SW 1271 (cell line): ENCODE data around the gene ETFRF1.

Experiments
- DNase-seq, 2 experiments: peaks; one replicate each; lab custom pipeline; 2025; lab: John Stamatoyannopoulos, UW

The ETFRF1 gene

DNA sequence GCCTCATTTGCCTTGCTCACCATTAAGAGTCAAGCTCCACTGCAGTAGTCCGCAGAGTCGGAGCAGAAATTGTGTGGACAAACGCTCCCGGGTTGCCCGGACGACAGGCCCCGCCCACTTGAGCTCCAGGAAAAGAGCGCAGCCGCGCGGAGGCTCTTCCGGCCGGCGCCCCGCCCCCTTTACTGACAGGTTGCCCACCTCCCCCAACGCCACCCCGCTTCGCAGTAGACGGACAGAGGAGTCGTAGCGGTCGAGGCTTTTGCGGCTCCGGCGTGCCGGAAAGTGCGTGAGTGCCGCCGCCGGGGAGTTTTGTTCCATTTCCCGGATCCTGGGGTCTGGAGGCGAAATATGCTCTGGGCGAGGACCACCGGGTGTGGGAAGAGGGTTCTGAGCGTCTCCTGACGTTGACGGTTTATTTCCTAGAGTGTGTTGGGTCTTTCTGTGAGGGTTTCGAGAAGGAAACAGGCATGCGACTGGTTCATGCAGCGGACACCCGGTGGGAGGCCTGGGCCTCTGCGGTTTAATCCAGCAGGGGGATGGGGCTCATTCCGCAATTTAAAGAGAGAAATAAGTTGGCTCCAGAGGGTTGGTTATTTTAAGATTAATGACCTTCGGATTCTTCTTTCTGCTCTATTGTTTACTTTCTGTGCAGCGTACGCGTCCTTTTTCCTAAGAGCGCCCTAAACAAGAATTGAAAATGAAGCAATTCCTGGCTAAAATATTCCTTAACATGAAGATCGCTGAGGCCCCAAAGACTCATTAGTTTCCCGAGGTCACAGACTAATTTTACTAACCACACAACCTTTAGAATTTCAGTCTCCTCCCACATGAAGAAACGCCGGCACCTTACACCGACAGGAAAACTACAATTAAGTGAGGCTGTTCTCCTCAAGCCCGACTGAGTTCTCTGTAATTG lies at the start of gene ETFRF1, which contains the start of gene DNAI7:
Gene ETFRF1, plus strand, starts transcription at position 182 of the 916 bp plus-strand sequence. CDS start 8,720 bp downstream, outside the sequence.
Gene DNAI7, minus strand, starts transcription at position 105 of the 916 bp plus-strand sequence. Its CDS starts 82 bp downstream, at position 23.
- DNase-seq = peak; percentile 91 to 98

GRCh38 chr12:25146686-25147085 lies 48.4 kb upstream of the ETFRF1 start:
- no peak for DNase-seq

DNA sequence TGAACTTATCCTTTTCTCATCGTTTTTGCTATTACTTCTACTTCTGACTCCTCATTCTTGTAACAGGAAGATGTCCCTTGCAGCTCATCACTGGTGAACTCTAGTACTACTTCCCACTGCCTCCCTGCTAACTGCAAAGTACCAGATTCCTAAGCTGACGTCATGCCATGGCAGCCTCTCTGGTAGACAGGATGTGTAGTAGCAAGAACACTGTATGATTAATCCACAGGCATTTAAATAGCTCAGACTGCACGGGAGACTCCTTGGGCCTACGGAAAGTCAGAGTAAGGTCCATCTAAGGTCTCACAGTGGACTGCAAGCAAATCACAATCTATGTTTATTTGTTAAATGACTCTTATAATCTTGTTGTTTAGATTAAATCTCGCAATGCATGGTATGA lies 43.6 kb upstream of the ETFRF1 start:
- DNase-seq = peak; percentile 76 to 83

DNA sequence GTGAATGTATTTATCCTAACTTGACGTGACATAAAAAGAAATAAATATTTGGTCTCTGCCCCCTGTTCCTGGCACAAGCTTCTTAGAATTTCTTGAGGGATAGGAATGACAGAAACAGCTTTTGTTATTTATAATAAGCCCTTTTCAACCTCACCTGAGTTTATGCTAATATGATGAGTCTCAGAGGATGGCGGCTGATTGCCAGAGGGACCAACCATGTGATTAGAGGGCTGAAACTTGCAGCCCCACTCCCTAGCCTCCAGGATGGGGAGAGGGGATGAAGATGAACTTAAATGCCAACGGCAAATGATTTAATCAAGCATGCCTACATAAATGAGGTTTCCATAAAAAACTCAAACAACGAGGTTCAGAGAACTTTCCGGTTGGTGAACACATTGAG lies 43.0 kb upstream of the ETFRF1 start:
- DNase-seq = no peak

GRCh38 chr12:25155022-25155576 lies 39.9 kb upstream of the ETFRF1 start:
- peak; percentile 7 to 31 for DNase-seq

DNA sequence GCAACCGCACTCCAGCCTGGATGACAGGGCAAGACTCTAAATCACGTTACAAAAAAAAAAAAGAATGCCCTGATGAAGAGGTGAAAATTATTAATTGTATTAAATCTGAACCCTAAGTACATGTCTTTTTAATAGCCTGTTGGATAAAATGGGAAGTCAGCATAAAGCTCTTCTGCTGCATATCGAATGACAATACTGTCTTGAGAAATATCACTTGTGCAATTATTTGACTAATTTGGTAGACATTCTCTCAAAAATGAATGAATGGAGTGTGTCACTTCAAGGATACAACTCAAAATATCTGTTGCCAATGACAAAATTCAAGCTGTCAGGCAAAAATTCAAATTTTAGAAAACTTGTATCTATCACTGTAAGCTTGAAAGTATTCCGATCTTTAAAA lies 39.0 kb upstream of the ETFRF1 start:
- no peak for DNase-seq

DNA sequence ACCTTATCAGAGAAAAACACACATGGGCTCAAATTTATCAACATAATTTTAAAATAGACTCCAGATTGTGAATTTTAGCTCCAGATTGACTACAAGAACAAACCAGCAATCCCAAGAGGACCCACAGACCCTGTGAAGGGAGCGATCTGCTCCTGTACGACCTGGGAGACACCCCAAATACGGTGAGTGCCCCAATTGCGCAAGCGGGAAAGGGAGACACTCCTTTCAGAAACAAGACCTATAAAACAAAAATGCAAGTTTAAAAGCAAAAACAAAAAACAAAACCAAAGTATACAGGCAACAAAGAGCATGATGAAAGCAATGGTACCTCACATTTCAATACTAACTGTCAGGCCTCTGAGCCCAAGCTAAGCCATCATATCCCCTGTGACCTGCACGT lies 32.2 kb upstream of the ETFRF1 start:
- no peak for DNase-seq

GRCh38 chr12:25182765-25183164 lies 12.3 kb upstream of the ETFRF1 start:
- no peak for DNase-seq

DNA sequence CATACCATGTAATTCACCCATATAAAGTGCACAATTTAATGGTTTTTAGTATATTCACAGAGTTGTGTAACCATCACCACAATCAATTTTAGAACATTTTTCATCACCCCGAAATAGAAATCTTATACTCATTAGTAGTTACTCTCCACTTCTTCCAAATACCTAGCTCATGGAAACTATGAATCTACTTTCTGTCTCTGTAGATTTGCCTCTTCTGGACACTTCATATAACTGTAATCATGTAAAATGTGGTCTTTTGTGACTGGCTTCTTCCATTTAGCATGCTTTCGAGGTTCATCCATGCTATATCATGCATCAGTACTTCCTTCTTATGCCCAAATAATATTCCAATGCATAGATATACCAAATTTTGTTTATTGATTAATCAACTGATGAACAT lies 10.9 kb upstream of the ETFRF1 start:
- no peak for DNase-seq

DNA sequence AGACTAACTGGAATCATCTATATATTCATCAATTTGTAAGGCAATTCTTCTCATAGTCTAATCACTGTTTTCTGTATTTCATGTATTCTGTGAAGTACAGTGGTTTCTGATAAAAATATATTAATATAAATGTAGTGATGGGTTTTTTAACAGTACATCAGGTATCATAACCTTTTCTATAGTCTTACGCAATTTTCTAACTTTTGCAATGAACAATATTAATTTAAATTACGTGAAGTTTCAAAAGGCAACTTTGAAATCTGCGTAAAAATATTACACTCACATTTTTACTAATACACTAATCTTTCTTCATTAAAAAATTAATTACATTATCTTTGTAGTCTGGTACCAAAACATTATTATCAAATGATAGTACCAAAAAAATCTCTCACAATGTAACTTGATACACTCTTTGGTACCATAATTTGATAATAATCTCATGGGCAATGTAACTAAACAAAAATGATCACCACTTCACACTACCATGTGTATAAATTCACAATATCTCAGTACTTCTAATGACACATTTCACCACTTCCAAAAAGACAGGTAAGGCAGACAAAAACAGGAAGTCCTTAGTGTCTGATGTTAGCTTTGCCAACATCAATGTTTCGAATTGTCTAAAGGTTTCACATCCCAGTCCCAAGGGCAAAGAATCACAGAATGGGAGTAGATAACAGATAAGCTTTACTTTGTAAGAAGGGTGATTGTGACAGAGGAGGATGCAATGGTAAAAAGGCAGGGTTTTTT lies 8.8 kb upstream of the ETFRF1 start:
- DNase-seq = no peak

DNA sequence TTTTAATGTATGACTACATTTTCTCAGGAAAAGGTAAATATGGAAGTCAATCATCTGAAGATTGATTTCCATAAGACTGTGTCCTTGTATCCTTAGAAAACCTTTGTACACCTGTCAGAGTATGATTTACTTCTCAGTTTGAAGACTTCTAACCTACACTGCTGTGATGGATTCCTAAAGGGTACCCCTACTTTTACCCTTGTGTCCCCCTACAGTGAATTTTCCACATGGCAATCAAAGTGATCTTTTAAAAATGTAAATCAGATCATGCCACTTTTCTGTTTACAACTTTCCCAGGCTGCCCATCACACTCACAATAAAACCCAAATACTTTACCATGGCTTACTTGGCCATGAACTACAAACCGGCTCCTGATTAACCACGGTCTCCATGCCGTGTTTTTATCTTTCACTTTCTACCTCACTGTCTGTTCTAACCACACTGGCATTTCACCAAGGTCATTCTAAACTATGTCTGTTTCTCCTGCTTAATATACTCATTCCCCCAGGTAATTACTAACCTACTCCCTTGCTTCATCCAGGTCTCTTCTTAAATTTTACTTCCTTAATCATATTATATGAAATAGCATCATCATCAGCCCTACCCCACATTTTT lies 8.1 kb upstream of the ETFRF1 start:
- no peak for DNase-seq

GRCh38 chr12:25187781-25188180 lies 7.3 kb upstream of the ETFRF1 start:
- DNase-seq = no peak

GRCh38 chr12:25189656-25190055 lies 5.4 kb upstream of the ETFRF1 start:
- no peak for DNase-seq

DNA sequence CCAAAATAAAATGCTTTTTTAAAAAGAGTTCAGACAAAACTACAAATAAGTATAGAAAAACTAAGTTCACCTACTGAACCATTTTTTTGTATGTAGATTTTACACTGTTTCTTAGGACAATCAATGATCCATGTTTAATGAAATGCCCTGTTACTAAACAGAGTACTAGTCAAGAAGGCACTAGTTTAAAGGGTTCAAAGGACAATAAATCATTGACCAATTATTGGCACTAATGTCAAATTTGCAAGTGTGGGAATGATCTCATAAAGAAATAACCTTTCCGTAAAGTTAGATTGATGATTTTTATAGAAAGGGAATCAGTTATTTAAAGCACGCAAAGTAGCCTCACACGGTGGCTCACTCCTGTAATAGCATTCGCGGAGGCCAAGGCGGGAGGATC lies 4.2 kb upstream of the ETFRF1 start:
- DNase-seq = no peak

- no peak for DNase-seq
Observed at GRCh38 chr12:25194214-25194613, 823 bp upstream of the ETFRF1 start.

GRCh38 chr12:25194722-25195055 lies 348 bp upstream of the ETFRF1 start:
- no peak for DNase-seq

- no peak for DNase-seq
Observed at GRCh38 chr12:25197608-25198007, 2.6 kb downstream of the ETFRF1 start.

DNA sequence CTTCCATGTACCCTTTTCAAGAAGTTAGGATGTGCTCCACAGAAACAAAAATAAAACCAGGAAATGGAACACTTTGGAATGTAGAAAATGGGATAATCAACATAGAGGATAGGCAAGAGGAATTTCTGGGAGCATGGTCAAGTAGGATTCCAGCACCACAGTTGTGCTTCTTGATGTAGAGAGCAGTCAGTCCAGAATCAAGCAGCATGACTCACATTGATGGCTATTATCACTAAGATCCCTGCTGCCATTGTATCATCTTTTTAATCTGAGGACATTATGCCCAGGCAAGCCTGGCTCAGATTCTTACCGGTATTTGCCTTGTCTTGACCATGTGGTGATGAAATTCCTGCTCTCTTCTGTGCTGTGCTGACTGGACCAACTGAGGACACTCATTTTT lies 5.7 kb downstream of the ETFRF1 start:
- no peak for DNase-seq

GRCh38 chr12:25202137-25202536 lies 7.1 kb downstream of the ETFRF1 start:
- DNase-seq = no peak

DNA sequence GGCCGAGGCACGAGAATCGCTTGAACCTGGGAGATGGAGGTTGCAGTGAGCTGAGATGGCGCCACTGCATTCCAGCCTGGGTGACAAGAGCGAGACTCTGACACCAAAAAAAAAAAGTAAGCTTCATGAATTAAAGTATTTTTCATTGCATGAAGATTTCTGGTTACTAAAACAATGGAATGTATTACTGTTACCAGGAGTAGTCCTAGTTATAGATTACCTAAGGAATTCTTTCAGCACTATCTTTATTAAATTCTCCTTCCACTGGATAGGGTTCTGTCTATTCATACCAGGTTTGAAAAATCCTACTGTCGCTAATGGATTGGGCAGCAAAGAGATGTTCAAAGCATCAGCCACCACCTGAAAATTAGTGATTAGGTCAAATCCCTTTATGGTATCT lies 12.4 kb downstream of the ETFRF1 start:
- DNase-seq = no peak

- DNase-seq = no peak
Observed at GRCh38 chr12:25207846-25208245, 12.8 kb downstream of the ETFRF1 start.

DNA sequence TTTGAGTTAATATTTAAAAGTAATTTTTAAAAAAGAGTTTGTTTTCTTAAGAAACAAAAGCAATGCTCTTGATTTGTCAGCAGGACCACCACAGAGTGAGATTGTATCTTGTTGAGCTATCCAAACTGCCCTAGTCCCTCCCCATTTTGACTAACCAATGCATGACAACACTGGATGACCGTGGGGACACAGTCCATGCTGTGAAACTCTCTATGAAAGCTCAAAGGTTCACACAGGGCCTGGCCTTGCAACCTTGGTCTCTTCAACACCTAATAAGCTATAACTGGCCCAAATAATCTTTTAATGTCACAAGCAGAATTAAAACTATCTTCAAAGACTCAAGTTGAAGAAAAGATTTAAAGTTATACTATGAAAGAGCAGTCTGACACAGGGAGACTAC lies 13.5 kb downstream of the ETFRF1 start:
- DNase-seq = no peak
